Activated CD4-positive, alpha-beta T cell treated with anti-CD3 and anti-CD28 coated beads, Interleukin-2, amount 10 ng/mL, durations not matched to agents 7 days and 5 days (primary cell): ENCODE results near the gene EXOC2. TPM values are rescaled to one million over a fixed set of nuclear protein-coding genes. Genes with fewer than 3 reads are reported as not detected.
A peak's percentile ranks its signal among the peaks of the same experiment; 100 is the strongest.

ENCODE experiments used
- CTCF ChIA-PET: fragments of 350-600 bp; sonication (Branson Sonifier 250); formaldehyde crosslinking; loops from one replicate; lab custom pipeline; 2021; ENCODE audit warnings: antibody characterized with exemption; lab: Charles Lee
- POLR2A ChIA-PET: fragments of 350-600 bp; sonication (Branson Sonifier 250); formaldehyde crosslinking; loops from one replicate; lab custom pipeline; 2021; ENCODE audit warnings: antibody characterized with exemption; lab: Charles Lee
- DNase-seq: peaks from one replicate; pipeline ENCODE4 v3.0.0-alpha.2; 2020
- H3K27ac Mint-ChIP-seq: one replicate; pipeline ENCODE4 v1.8.0; 2021; ENCODE audit warnings: mild to moderate bottlenecking, moderate library complexity, mixed read lengths
- H3K27me3 Mint-ChIP-seq: one replicate; pipeline ENCODE4 v1.8.0; 2021; ENCODE audit warnings: mixed read lengths
- H3K36me3 Mint-ChIP-seq: one replicate; pipeline ENCODE4 v1.8.0; 2021; ENCODE audit warnings: low read depth, mixed read lengths
- H3K4me1 Mint-ChIP-seq: one replicate; pipeline ENCODE4 v1.8.0; 2021; ENCODE audit warnings: mixed read lengths
- H3K4me3 Mint-ChIP-seq: one replicate; pipeline ENCODE4 v1.8.0; 2021; ENCODE audit warnings: mild to moderate bottlenecking, moderate library complexity, mixed read lengths
- H3K9me3 Mint-ChIP-seq: one replicate; pipeline ENCODE4 v1.8.0; 2021; ENCODE audit warnings: mixed read lengths
- total RNA-seq, 2 experiments: library from RNA; stranded (reverse); gene quantifications; one replicate each; pipeline ENCODE4 v1.2.3, GENCODE V29; 2021

Gene EXOC2
- total RNA-seq, 2 experiments from 2014 or later: 42.7 to 43.6 TPM

- H3K27me3 Mint-ChIP-seq: no peaks in the 10 kb centered on the region
- no peak overlapping the region for H3K4me3 Mint-ChIP-seq
- H3K9me3 Mint-ChIP-seq: no peaks in the 10 kb centered on the region
- POLR2A ChIA-PET: no interaction called here
- peaks cover 16% of the 10 kb centered on the region for H3K36me3 Mint-ChIP-seq
- DNase-seq: no peak
- peaks cover 42% of the 10 kb centered on the region for H3K4me1 Mint-ChIP-seq
- CTCF ChIA-PET: interaction anchor here (1.1 to 1.5 kb wide), 3 partner anchors 16 to 98 kb away, joined by 3 to 4 read pairs (median 4); no protein-coding TSS in a partner anchor
- no peak overlapping the region for H3K27ac Mint-ChIP-seq
Observed at GRCh38 chr6:689223-689622, 3.7 kb downstream of the EXOC2 start.

- Mint-ChIP-seq H3K36me3 (peaks cover 23% of the 10 kb centered on the region), H3K9me3 (no peaks in the 10 kb centered on the region), H3K4me3 (no peak overlapping the region), H3K27ac (no peak overlapping the region), H3K4me1 (peaks cover 50% of the 10 kb centered on the region), H3K27me3 (no peaks in the 10 kb centered on the region)
- ChIA-PET CTCF (no interaction called here), POLR2A (no interaction called here)
- no peak for DNase-seq
Observed at GRCh38 chr6:686497-686896, 6.4 kb downstream of the EXOC2 start.

- DNase-seq: peak; percentile 24
- peaks cover 54% of the 10 kb centered on the region for H3K4me1 Mint-ChIP-seq
- H3K36me3 Mint-ChIP-seq: peaks cover 22% of the 10 kb centered on the region
- peak overlapping the region; percentile 63 for H3K4me3 Mint-ChIP-seq
- POLR2A ChIA-PET: no interaction called here
- CTCF ChIA-PET: interaction anchor here (1.2 kb wide), 1 partner anchor 37 kb away, joined by 3 read pairs; no protein-coding TSS in a partner anchor
- H3K27ac Mint-ChIP-seq: peak overlapping the region; percentile 89
- no peaks in the 10 kb centered on the region for H3K9me3 Mint-ChIP-seq
- no peaks in the 10 kb centered on the region for H3K27me3 Mint-ChIP-seq
Observed at GRCh38 chr6:684831-685636, 7.9 kb downstream of the EXOC2 start.

DNA sequence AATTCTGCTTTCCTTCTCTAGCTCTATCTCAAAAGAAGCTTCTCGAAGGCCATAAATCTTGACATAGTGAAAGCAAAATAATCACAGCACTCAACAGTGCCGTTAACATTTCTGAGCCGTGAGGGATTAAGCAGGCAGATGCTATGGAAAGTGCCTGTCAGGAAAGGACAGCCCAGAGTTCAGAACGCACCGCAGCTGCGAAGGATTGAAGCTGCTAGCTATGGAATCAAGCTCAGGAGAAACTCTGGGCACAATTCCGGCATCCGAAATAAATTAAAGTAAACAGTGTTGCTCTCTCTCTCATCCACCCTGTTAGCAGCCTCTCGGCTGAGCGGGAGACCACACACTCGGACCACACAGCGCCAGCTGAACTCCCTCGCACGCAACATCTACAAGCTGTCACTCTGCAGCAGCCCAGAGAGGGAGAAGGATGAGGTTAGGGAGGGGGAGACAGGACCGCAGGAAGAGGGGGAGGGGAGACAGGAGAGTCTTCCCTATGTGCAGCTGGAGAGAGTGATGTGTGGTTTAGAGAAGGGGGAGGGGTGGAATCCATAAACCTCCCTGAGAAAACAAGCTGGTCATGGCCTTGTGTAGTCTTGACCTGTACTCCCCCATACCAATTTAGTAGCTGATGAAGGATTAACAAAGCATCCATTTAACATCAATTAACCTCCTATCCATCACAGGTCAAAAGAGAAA lies 9.0 kb downstream of the EXOC2 start:
- CTCF ChIA-PET: interaction anchor here (1.0 to 1.8 kb wide), 6 partner anchors 9 to 38 kb away, joined by 3 to 7 read pairs (median 3); partner anchors contain the start of gene EXOC2
- Mint-ChIP-seq H3K27me3 (no peaks in the 10 kb centered on the region), H3K27ac (peak overlapping the region; percentile 73), H3K4me3 (peak overlapping the region; percentile 64), H3K9me3 (no peaks in the 10 kb centered on the region), H3K36me3 (peaks cover 24% of the 10 kb centered on the region), H3K4me1 (peaks cover 55% of the 10 kb centered on the region)
- peak; percentile 44 for DNase-seq
- POLR2A ChIA-PET: interaction anchor here (1.0 kb wide), 1 partner anchor 8 kb away, joined by 3 read pairs; no protein-coding TSS in a partner anchor

DNA sequence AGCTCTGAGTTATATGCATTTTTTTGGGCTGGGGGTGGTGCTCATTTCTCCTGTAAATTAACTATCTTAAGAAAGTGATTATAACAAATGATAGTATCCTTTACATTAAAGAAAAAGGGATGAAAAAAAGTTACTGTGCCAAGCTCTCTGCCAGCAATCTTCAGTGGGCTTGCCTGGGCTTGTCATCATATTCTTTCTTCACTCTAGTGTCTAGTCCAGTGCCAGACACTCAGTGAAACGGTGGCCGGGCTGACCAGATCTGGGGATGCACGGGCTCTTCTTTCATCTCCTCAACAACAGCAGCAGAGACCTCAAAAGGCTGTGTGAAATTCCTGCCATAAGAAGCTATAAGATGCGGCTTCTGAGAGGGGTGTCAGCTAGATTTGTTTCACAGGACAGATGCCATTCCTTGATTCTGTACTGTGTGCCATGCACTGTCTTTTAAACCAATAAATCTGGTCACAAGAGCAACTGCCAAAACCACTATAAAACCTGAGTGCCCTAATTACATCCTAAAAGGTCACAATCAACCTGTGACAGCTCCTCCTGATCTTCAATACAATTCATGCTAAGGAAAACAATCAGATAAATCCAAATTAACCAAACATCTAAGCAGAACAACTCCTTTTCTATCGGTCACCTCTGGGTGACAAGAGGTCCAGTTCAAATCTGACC lies 12.1 kb downstream of the EXOC2 start:
- H3K4me3 Mint-ChIP-seq: no peak overlapping the region
- H3K27me3 Mint-ChIP-seq: no peaks in the 10 kb centered on the region
- DNase-seq: no peak
- peaks cover 54% of the 10 kb centered on the region for H3K4me1 Mint-ChIP-seq
- peaks cover 5% of the 10 kb centered on the region for H3K9me3 Mint-ChIP-seq
- CTCF ChIA-PET: interaction anchor here (1.0 kb wide), 1 partner anchor 707 kb away, joined by 3 read pairs; no protein-coding TSS in a partner anchor
- peaks cover 31% of the 10 kb centered on the region for H3K36me3 Mint-ChIP-seq
- H3K27ac Mint-ChIP-seq: no peak overlapping the region
- POLR2A ChIA-PET: no interaction called here

GRCh38 chr6:680251-680650 lies 12.7 kb downstream of the EXOC2 start:
- no peaks in the 10 kb centered on the region for H3K27me3 Mint-ChIP-seq
- no peak for DNase-seq
- no peak overlapping the region for H3K4me3 Mint-ChIP-seq
- peaks cover 28% of the 10 kb centered on the region for H3K36me3 Mint-ChIP-seq
- ChIA-PET POLR2A (no interaction called here), CTCF (interaction anchor here (1.0 kb wide), 1 partner anchor 708 kb away, joined by 3 read pairs; no protein-coding TSS in a partner anchor)
- H3K9me3 Mint-ChIP-seq: peaks cover 5% of the 10 kb centered on the region
- peaks cover 50% of the 10 kb centered on the region for H3K4me1 Mint-ChIP-seq
- no peak overlapping the region for H3K27ac Mint-ChIP-seq

GRCh38 chr6:679282-679681 lies 13.7 kb downstream of the EXOC2 start:
- POLR2A ChIA-PET: interaction anchor here (0.6 kb wide), 1 partner anchor 273 kb away, joined by 4 read pairs; no protein-coding TSS in a partner anchor

GRCh38 chr6:678520-678919 lies 14.4 kb downstream of the EXOC2 start:
- Mint-ChIP-seq H3K4me3 (no peak overlapping the region), H3K4me1 (peaks cover 44% of the 10 kb centered on the region), H3K36me3 (peaks cover 24% of the 10 kb centered on the region), H3K9me3 (peaks cover 5% of the 10 kb centered on the region), H3K27ac (no peak overlapping the region), H3K27me3 (no peaks in the 10 kb centered on the region)
- CTCF ChIA-PET: no interaction called here
- POLR2A ChIA-PET: no interaction called here
- DNase-seq: no peak

More at GRCh38 chr6:679282-679681, 13.7 kb downstream of the EXOC2 start:
- no peak overlapping the region for H3K4me3 Mint-ChIP-seq
- H3K4me1 Mint-ChIP-seq: peaks cover 51% of the 10 kb centered on the region
- no peak overlapping the region for H3K27ac Mint-ChIP-seq
- DNase-seq: no peak
- H3K9me3 Mint-ChIP-seq: peaks cover 5% of the 10 kb centered on the region
- H3K36me3 Mint-ChIP-seq: peaks cover 24% of the 10 kb centered on the region
- H3K27me3 Mint-ChIP-seq: no peaks in the 10 kb centered on the region
- CTCF ChIA-PET: interaction anchor here (0.6 kb wide), 1 partner anchor 72 kb away, joined by 5 read pairs; no protein-coding TSS in a partner anchor

DNA sequence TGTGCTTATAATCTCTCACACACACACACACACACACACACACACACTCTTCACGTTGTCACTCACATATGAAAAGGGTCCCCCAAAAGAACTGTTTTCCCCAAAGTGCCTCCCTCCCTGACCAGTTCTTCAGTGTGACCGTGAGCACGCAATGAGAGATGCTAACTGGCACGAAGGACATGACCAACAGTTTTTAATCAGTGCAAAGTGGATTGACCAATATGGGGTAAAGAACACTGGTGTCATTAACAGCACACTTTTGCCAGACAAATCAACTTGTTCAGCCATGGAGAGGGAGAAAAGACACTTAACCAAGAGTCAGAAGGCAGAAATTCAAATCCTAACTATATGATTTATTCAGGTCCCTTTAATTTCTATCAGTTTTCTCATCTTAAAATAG lies 15.0 kb downstream of the EXOC2 start:
- H3K4me3 Mint-ChIP-seq: no peak overlapping the region
- DNase-seq: no peak
- peaks cover 38% of the 10 kb centered on the region for H3K4me1 Mint-ChIP-seq
- POLR2A ChIA-PET: no interaction called here
- no peak overlapping the region for H3K27ac Mint-ChIP-seq
- CTCF ChIA-PET: no interaction called here
- H3K9me3 Mint-ChIP-seq: peaks cover 5% of the 10 kb centered on the region
- H3K36me3 Mint-ChIP-seq: peaks cover 22% of the 10 kb centered on the region
- no peaks in the 10 kb centered on the region for H3K27me3 Mint-ChIP-seq

DNA sequence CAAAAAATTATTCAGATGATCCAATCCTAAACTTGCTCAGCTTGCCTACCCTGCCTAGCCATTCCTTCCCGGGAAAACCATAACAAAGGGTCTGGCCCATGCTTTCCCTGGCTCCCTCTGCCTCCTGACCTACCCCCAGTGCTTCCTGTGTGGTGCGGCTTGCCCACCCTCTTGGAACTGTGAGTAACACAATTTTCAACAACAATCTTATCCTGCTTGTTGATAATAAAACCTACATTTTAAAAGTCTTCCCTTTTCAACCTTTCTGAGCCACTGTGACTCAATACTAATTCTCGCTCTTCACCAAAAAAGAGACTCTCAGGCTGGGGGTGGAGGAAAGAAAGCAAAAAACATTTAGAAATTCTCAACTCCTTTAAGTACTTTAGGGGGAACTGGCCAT lies 18.0 kb downstream of the EXOC2 start:
- peaks cover 23% of the 10 kb centered on the region for H3K36me3 Mint-ChIP-seq
- H3K27me3 Mint-ChIP-seq: no peaks in the 10 kb centered on the region
- peaks cover 14% of the 10 kb centered on the region for H3K4me1 Mint-ChIP-seq
- DNase-seq: no peak
- ChIA-PET POLR2A (no interaction called here), CTCF (no interaction called here)
- no peak overlapping the region for H3K27ac Mint-ChIP-seq
- H3K9me3 Mint-ChIP-seq: peaks cover 12% of the 10 kb centered on the region
- no peak overlapping the region for H3K4me3 Mint-ChIP-seq

DNA sequence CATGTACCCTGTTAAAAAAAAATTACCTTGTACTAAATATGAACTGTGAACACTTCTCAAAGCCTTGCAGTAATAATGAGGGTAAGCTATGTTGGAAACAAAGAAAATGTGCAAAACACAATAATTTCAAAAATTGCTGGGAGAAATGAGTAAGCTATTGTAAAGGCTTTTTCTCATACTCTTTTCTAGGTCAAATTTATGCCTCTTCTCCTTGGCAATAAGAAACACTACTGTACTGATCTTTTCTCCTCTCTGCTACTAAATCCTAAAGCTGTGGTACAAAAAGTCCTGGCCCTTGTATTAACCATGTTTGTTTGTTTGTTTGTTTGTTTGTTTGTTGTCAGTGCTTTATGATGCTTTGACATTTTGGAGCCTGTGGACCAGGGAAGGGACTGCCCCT lies 18.5 kb downstream of the EXOC2 start:
- peaks cover 20% of the 10 kb centered on the region for H3K36me3 Mint-ChIP-seq
- ChIA-PET POLR2A (no interaction called here), CTCF (interaction anchor here (0.6 kb wide), 1 partner anchor 29 kb away, joined by 3 read pairs; no protein-coding TSS in a partner anchor)
- H3K27me3 Mint-ChIP-seq: no peaks in the 10 kb centered on the region
- H3K9me3 Mint-ChIP-seq: peaks cover 12% of the 10 kb centered on the region
- no peak overlapping the region for H3K4me3 Mint-ChIP-seq
- DNase-seq: no peak
- H3K27ac Mint-ChIP-seq: no peak overlapping the region
- H3K4me1 Mint-ChIP-seq: peaks cover 11% of the 10 kb centered on the region

DNA sequence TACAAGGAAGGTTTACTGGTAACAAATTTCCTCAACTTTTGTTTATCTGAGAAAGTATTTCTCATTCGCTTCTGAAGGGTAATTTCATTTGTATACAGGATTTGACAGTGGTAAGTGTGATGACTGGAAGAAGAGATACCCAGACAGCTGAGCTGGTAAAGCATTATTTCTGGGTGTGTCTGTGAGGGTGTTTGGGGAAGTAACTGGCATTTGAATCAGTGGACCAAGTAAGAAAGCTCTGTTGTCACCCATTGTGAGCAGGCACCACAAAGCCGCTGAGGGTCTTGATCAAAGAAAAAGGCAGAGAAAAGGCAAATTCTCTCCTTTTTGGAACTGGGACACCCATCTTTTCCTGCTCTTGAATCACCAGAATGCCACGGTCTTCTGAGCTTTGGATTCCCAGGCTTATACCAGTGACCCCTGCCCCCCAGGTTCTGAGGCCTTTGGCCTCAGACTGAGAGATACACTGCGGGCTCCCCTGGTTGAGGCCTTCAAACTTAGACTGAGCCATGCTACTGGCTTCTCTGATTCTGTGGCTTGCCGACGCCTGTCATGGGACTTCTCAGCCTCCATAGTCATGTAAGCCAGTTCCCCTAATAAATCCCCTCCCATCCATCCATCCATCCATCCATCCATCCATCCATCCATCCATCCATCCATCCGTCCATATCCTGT lies 25.5 kb downstream of the EXOC2 start:
- POLR2A ChIA-PET: no interaction called here
- Mint-ChIP-seq H3K36me3 (peaks cover 37% of the 10 kb centered on the region), H3K27me3 (no peaks in the 10 kb centered on the region), H3K4me3 (no peak overlapping the region), H3K4me1 (peaks cover 28% of the 10 kb centered on the region), H3K27ac (no peak overlapping the region), H3K9me3 (peaks cover 22% of the 10 kb centered on the region)
- no peak for DNase-seq
- CTCF ChIA-PET: no interaction called here
